ENCODE results near the gene NRXN2.

The NRXN2 gene

DNA sequence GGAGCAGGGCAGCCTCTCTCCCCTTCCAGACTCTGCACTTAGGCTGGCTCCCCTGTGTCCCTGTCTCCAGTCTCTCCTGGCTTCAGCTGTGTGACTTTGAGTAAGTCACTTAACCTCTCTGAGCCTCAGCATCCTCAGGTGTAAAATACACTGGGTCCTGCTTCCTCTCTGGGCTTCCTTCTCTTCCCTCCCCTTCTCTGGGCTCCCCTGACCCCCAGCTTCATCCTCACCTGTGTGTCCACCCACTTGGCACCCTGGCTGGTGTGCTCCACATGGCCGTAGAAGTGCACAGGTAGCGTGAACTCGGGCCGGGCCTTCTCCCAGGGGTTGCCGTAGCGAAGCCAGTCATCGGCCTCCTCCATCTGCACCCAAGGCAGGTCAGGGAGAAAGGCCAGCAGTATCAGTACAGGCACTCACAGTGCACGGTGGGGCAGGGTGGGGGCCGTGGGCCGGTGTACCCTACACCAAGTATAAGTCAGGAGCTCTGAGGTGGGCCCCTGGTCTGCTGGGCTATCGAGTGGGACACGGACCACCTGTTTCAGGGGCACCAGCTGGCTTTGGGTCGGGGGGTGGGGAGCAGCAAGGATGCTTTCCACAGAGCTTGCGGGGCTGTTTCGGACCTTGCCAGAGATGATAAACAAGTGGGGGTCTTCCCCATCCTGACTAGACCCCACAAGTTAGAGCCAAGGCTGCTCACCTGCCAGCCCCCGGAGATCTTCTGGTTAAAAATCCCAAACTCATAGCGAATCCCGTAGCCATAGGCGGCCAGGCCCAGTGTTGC lies 34.7 kb upstream of the NRXN2 start:
- Histone ChIP-seq H3K4me1 (ENCODE audit: low read depth, poor library complexity, severe bottlenecking) (peaks cover 16% of the 10 kb centered on the region), H3K36me3 (ENCODE audit: insufficient read depth) (no peaks in the 10 kb centered on the region), H2AFZ (ENCODE audit: low read depth) (no peak overlapping the region), H3K4me3 (IDR thresholded peaks at IDR 0.05; ENCODE audit: insufficient read depth, low read depth, low read length) (no peak overlapping the region), H3K4me2 (no peak overlapping the region), H3K79me2 (ENCODE audit: insufficient read depth, low read depth) (no peaks in the 10 kb centered on the region), H4K20me1 (ENCODE audit: insufficient read depth) (no peaks in the 10 kb centered on the region), H3K27me3 (ENCODE audit: insufficient read depth, low read depth) (no peaks in the 10 kb centered on the region), H3K9ac (no peak overlapping the region), H3K27ac (no peak overlapping the region)
- TF ChIP-seq, protein P1, sequence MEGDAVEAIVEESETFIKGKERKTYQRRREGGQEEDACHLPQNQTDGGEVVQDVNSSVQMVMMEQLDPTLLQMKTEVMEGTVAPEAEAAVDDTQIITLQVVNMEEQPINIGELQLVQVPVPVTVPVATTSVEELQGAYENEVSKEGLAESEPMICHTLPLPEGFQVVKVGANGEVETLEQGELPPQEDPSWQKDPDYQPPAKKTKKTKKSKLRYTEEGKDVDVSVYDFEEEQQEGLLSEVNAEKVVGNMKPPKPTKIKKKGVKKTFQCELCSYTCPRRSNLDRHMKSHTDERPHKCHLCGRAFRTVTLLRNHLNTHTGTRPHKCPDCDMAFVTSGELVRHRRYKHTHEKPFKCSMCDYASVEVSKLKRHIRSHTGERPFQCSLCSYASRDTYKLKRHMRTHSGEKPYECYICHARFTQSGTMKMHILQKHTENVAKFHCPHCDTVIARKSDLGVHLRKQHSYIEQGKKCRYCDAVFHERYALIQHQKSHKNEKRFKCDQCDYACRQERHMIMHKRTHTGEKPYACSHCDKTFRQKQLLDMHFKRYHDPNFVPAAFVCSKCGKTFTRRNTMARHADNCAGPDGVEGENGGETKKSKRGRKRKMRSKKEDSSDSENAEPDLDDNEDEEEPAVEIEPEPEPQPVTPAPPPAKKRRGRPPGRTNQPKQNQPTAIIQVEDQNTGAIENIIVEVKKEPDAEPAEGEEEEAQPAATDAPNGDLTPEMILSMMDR (conservative IDR thresholded peaks at IDR 0.05; ENCODE audit: low read depth, low read length): no peak

DNA sequence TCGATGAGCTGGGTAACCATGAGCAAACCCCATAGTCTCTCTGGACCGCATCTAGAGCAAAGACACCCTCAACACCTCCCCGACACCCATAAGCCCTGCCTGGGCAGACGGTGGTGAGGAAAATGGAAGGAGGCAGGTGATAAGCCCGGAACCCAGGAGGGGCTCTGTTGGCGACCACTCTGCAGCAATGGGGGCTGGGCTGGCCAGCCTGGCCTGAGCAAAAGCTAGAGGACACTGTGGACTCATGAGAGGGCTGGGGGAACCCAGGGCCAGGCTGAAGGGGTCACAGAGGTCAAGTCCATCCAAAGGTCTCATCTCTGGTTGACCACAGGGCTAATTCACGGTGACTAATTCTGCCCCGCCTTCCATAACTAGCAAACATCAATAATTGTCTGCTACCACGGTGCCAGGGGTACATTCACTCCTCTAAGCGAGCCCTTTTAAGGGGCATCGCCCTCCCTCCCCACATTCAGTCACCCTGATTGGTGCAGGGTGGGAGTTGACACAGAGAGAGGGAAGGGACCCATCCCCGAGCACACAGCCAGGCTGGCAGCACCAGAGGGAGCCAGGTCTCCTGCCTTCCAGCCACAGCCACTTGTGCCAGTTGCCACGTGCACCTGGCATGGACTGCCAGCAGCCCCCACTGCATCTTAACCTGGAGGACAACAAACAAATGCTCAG lies 32.8 kb upstream of the NRXN2 start:
- no peak overlapping the region; the same call in 1 of the 2 replicates for H3K27ac ChIP-seq
- H2AFZ ChIP-seq (ENCODE audit: low read depth): no peak overlapping the region
- H3K4me3 ChIP-seq (IDR thresholded peaks at IDR 0.05; ENCODE audit: insufficient read depth, low read depth, low read length): no peak overlapping the region
- H4K20me1 ChIP-seq (ENCODE audit: insufficient read depth): no peaks in the 10 kb centered on the region
- peaks cover 16% of the 10 kb centered on the region for H3K4me1 ChIP-seq (ENCODE audit: low read depth, poor library complexity, severe bottlenecking)
- no peak overlapping the region for H3K4me2 ChIP-seq
- no peak overlapping the region for H3K9ac ChIP-seq
- no peaks in the 10 kb centered on the region for H3K27me3 ChIP-seq (ENCODE audit: insufficient read depth, low read depth)
- no peaks in the 10 kb centered on the region for H3K79me2 ChIP-seq (ENCODE audit: insufficient read depth, low read depth)
- H3K36me3 ChIP-seq (ENCODE audit: insufficient read depth): no peaks in the 10 kb centered on the region
- TF ChIP-seq, protein P1 (conservative IDR thresholded peaks at IDR 0.05; ENCODE audit: low read depth, low read length): no peak

DNA sequence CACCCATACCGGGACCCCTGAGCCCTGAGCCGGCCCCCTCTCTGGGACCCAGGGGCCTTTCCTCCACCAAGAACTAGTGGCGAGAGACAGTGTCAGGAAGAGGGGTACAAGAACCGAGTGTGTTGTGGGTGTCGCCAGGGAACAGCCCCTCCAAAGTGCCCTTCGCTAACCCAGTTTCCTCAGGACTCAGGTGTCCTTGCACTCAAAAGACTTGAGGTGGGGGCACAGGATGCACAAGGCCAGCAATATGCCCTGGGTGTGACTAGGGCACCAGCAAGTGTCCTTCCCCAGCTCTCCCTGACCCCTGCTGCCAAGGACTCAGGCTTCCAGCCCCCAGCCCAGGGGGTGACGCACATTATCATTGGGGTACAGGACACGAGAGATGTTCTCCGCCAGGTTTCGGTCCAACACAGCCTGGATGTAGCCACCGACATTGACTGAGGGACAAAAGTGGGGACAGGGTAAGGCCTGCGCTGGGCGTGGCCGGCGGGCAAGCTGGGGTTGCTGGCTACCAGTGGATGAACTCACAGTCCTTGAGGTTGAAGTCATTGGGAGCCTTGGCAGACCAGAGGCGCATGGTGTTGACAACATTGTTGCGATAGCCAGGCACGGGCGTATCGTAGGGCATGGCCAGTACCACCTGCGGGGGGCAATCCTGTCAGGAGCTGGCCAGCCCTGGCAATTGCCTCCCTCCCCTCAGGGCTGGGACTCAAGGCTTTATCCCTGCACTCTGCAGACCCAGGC lies 32.1 kb upstream of the NRXN2 start:
- H4K20me1 ChIP-seq (ENCODE audit: insufficient read depth): no peaks in the 10 kb centered on the region
- H3K4me3 ChIP-seq (IDR thresholded peaks at IDR 0.05; ENCODE audit: insufficient read depth, low read depth, low read length): no peak overlapping the region
- no peak overlapping the region for H3K4me2 ChIP-seq
- H3K27ac ChIP-seq: no peak overlapping the region
- H3K79me2 ChIP-seq (ENCODE audit: insufficient read depth, low read depth): no peaks in the 10 kb centered on the region
- no peaks in the 10 kb centered on the region for H3K27me3 ChIP-seq (ENCODE audit: insufficient read depth, low read depth)
- TF ChIP-seq, protein P1 (conservative IDR thresholded peaks at IDR 0.05; ENCODE audit: low read depth, low read length): no peak
- H3K4me1 ChIP-seq (ENCODE audit: low read depth, poor library complexity, severe bottlenecking): peaks cover 16% of the 10 kb centered on the region
- H2AFZ ChIP-seq (ENCODE audit: low read depth): no peak overlapping the region
- H3K9ac ChIP-seq: no peak overlapping the region
- no peaks in the 10 kb centered on the region for H3K36me3 ChIP-seq (ENCODE audit: insufficient read depth)

DNA sequence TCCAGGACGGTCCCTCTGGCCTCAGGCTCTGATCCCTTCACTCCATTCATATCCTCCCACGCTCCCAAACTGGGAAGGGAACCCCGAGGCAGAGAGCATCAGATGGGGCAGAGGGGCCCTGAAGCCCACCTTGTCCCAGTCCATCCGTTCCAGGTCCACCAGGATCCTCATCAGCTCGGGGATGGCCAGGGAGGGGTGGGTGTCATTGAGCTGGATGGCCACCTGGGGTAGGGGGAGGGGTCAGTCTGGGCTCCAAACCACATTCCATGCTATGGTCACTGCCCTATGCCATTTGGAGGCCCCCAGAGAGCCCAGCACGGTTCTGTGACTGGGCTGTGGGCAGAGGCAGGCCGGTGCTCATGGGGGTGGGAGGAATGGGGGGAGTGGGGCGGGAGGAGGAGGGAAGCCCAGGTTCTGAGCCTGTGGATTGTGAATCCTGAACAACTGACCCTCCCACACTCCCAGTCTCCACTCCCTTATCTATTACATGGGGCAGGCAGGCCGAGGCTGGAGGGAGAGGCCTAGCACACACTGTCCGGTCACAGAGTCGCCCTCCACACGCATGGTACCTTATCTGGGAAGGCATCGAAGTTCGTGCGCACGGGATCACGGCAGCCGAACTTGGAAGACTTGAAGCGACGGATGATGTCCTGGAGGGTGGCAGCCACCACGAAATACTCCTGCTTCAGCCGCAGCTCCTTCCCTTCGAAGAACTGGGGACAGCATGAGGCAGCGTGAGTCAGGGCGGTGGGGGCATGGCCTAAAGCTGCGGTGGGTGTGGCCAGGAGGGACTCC lies 31.3 kb upstream of the NRXN2 start:
- Histone ChIP-seq H3K36me3 (ENCODE audit: insufficient read depth) (no peaks in the 10 kb centered on the region), H4K20me1 (ENCODE audit: insufficient read depth) (no peaks in the 10 kb centered on the region), H3K4me2 (no peak overlapping the region), H3K4me3 (IDR thresholded peaks at IDR 0.05; ENCODE audit: insufficient read depth, low read depth, low read length) (no peak overlapping the region), H2AFZ (ENCODE audit: low read depth) (no peak overlapping the region), H3K79me2 (ENCODE audit: insufficient read depth, low read depth) (no peaks in the 10 kb centered on the region), H3K9ac (no peak overlapping the region), H3K27ac (no peak overlapping the region), H3K27me3 (ENCODE audit: insufficient read depth, low read depth) (no peaks in the 10 kb centered on the region), H3K4me1 (ENCODE audit: low read depth, poor library complexity, severe bottlenecking) (peaks cover 16% of the 10 kb centered on the region)
- TF ChIP-seq, protein P1 (conservative IDR thresholded peaks at IDR 0.05; ENCODE audit: low read depth, low read length): no peak

All from KMS-11 (cell line).